ENCODE measurements around the gene KCNMB3.

KCNMB3 gene

GRCh38 chr3:179250803-179251476 lies at the start of gene KCNMB3:
Gene KCNMB3 (minus strand): TSS chr3:179251114. CDS start chr3:179250990, 124 bp downstream.
- ChIA-PET CTCF (interaction anchor here (1.0 kb wide), 1 partner anchor 17 kb away, joined by 3 read pairs; no protein-coding TSS in a partner anchor), POLR2A (no interaction called here)
- DNase-seq (ENCODE audit: extremely low spot score) = no peak
- no peak for TF ChIP-seq CTCF (IDR thresholded peaks at IDR 0.05; ENCODE audit: control extremely low read depth, extremely low read depth, low read depth, missing control alignments)

GRCh38 chr3:179299999-179300613 lies 49.2 kb upstream of the KCNMB3 start:
- ChIA-PET CTCF (no interaction called here), POLR2A (no interaction called here)
- peak; percentile 36 for DNase-seq (ENCODE audit: extremely low spot score)
- no peak for TF ChIP-seq CTCF (IDR thresholded peaks at IDR 0.05; ENCODE audit: control extremely low read depth, extremely low read depth, low read depth, missing control alignments)

GRCh38 chr3:179299316-179299715 lies 48.4 kb upstream of the KCNMB3 start:
- DNase-seq (ENCODE audit: extremely low spot score) = no peak
- POLR2A ChIA-PET = no interaction called here
- no peak for TF ChIP-seq CTCF (IDR thresholded peaks at IDR 0.05; ENCODE audit: control extremely low read depth, extremely low read depth, low read depth, missing control alignments)
- CTCF ChIA-PET = interaction anchor here (1.3 to 1.6 kb wide), 2 partner anchors 11 to 27 kb away, joined by 4 to 5 read pairs; no protein-coding TSS in a partner anchor

GRCh38 chr3:179297971-179298725 lies 47.2 kb upstream of the KCNMB3 start:
- ChIA-PET CTCF (interaction anchor here (0.9 to 1.6 kb wide), 7 partner anchors 9 to 26 kb away, joined by 3 to 5 read pairs (median 4); no protein-coding TSS in a partner anchor), POLR2A (no interaction called here)
- DNase-seq (ENCODE audit: extremely low spot score) = no peak
- no peak for TF ChIP-seq CTCF (IDR thresholded peaks at IDR 0.05; ENCODE audit: control extremely low read depth, extremely low read depth, low read depth, missing control alignments)

- DNase-seq (ENCODE audit: extremely low spot score) = no peak
- no peak for TF ChIP-seq CTCF (IDR thresholded peaks at IDR 0.05; ENCODE audit: control extremely low read depth, extremely low read depth, low read depth, missing control alignments)
- CTCF ChIA-PET = interaction anchor here (1.0 to 1.1 kb wide), 2 partner anchors 13 to 16 kb away, joined by 3 to 4 read pairs; no protein-coding TSS in a partner anchor
- POLR2A ChIA-PET = no interaction called here
These were observed 41.5 kb upstream of the KCNMB3 start for GRCh38 chr3:179292450-179292849.

- POLR2A ChIA-PET = no interaction called here
- CTCF ChIA-PET = interaction anchor here (1.3 kb wide), 1 partner anchor 17 kb away, joined by 5 read pairs; no protein-coding TSS in a partner anchor
- no peak for DNase-seq (ENCODE audit: extremely low spot score)
- TF ChIP-seq CTCF (IDR thresholded peaks at IDR 0.05; ENCODE audit: control extremely low read depth, extremely low read depth, low read depth, missing control alignments) = no peak
These were observed 38.4 kb upstream of the KCNMB3 start for GRCh38 chr3:179289295-179289694.
